ENCODE results near the gene HOXA5. TPM values are rescaled to one million over a fixed set of nuclear protein-coding genes. Genes with fewer than 3 reads are reported as not detected.

Gene HOXA5
- total RNA-seq, 1 donor from 2014 or later: not detected

GRCh38 chr7:27171637-27172314, 28.3 kb upstream of the HOXA5 start:
- Mint-ChIP-seq H3K36me3 (ENCODE audit: low read depth) (peaks cover 7% of the 10 kb centered on the region), H3K4me3 (ENCODE audit: unreplicated experiment) (no peak overlapping the region), H3K27me3 (ENCODE audit: low read depth) (peaks cover 74% of the 10 kb centered on the region), H3K4me1 (ENCODE audit: low read depth) (peaks cover 11% of the 10 kb centered on the region), H3K27ac (ENCODE audit: unreplicated experiment) (no peak overlapping the region), H3K9me3 (ENCODE audit: low read depth) (no peaks in the 10 kb centered on the region)
- peak; percentile 47 for DNase-seq (ENCODE audit: low spot score)
- TF ChIP-seq, protein P1, sequence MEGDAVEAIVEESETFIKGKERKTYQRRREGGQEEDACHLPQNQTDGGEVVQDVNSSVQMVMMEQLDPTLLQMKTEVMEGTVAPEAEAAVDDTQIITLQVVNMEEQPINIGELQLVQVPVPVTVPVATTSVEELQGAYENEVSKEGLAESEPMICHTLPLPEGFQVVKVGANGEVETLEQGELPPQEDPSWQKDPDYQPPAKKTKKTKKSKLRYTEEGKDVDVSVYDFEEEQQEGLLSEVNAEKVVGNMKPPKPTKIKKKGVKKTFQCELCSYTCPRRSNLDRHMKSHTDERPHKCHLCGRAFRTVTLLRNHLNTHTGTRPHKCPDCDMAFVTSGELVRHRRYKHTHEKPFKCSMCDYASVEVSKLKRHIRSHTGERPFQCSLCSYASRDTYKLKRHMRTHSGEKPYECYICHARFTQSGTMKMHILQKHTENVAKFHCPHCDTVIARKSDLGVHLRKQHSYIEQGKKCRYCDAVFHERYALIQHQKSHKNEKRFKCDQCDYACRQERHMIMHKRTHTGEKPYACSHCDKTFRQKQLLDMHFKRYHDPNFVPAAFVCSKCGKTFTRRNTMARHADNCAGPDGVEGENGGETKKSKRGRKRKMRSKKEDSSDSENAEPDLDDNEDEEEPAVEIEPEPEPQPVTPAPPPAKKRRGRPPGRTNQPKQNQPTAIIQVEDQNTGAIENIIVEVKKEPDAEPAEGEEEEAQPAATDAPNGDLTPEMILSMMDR (IDR thresholded peaks at IDR 0.05): no peak

DNA sequence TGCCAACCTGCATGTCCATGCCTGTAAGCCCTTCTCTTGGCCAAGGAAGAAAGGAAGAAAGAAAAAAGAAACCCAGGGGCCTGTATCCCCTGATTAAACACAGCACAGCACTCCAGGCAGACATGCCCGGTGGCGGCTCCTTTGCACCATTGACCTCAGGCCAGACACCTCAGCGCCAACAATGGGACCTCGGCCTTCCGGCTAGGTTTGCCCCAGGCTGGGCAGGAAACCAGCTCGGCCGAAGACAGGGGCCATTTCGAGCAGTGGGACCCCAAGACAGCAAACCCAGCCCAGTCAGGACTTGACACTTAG, 27.8 kb upstream of the HOXA5 start:
- Mint-ChIP-seq H3K27ac (ENCODE audit: unreplicated experiment) (no peak overlapping the region), H3K9me3 (ENCODE audit: low read depth) (no peaks in the 10 kb centered on the region), H3K4me1 (ENCODE audit: low read depth) (peaks cover 11% of the 10 kb centered on the region), H3K36me3 (ENCODE audit: low read depth) (peaks cover 7% of the 10 kb centered on the region), H3K27me3 (ENCODE audit: low read depth) (peaks cover 74% of the 10 kb centered on the region), H3K4me3 (ENCODE audit: unreplicated experiment) (no peak overlapping the region)
- peak; percentile 54 for DNase-seq (ENCODE audit: low spot score)
- TF ChIP-seq, protein P1 (IDR thresholded peaks at IDR 0.05): no peak

- Mint-ChIP-seq H3K36me3 (ENCODE audit: low read depth) (peaks cover 7% of the 10 kb centered on the region), H3K4me3 (ENCODE audit: unreplicated experiment) (no peak overlapping the region), H3K27ac (ENCODE audit: unreplicated experiment) (no peak overlapping the region), H3K9me3 (ENCODE audit: low read depth) (no peaks in the 10 kb centered on the region), H3K4me1 (ENCODE audit: low read depth) (peaks cover 12% of the 10 kb centered on the region), H3K27me3 (ENCODE audit: low read depth) (peaks cover 71% of the 10 kb centered on the region)
- TF ChIP-seq, protein P1 (IDR thresholded peaks at IDR 0.05): no peak
- no peak for DNase-seq (ENCODE audit: low spot score)
Measured at GRCh38 chr7:27170426-27171324, 27.2 kb upstream of the HOXA5 start.

DNA sequence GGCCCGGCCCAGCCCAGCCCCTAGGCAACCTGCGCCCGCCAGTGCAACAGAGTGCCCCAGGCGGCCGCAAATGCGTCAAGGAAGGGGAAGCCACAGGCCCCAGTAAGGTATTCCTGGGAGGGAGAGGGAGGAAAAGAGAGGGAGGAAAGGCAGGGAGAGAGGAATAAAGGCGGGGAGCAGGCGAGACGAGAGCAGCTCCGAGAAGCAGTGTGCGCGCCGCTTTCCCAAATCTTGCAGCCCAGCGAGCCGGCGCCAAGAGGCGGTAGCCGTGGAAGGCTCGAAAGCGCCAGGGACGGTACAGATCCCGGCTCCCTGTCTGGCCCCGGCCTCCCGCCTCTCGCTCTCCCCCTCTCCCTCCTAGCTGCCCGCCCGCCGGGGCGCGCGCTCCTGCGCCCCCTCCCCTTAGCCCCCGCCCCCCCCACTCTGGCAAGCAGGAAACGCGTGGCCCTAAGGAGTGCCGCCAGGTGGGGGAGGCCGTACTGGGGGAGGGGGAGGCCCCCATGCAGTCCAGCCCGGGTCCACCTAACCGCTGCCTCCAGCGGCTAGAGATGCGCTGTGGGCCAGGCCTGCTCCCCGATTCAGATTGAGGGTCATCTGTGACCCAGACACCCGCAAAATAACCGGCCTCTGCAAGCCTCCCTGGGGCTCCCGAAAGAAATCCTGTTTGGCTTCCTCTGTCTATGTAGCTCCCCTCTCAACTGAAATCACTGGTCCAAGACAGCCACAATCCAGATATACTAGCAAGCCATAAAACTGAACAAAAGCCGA, 26.4 kb upstream of the HOXA5 start:
- H3K36me3 Mint-ChIP-seq (ENCODE audit: low read depth): peaks cover 6% of the 10 kb centered on the region
- DNase-seq (ENCODE audit: low spot score): peak; percentile 72
- no peaks in the 10 kb centered on the region for H3K9me3 Mint-ChIP-seq (ENCODE audit: low read depth)
- H3K27ac Mint-ChIP-seq (ENCODE audit: unreplicated experiment): no peak overlapping the region
- H3K4me1 Mint-ChIP-seq (ENCODE audit: low read depth): peaks cover 14% of the 10 kb centered on the region
- no peak overlapping the region for H3K4me3 Mint-ChIP-seq (ENCODE audit: unreplicated experiment)
- TF ChIP-seq, protein P1 (IDR thresholded peaks at IDR 0.05): no peak
- H3K27me3 Mint-ChIP-seq (ENCODE audit: low read depth): peaks cover 65% of the 10 kb centered on the region
